SJCRH30 (cell line): Measurements from ENCODE around the gene LAMC1. TPM values are rescaled to one million over a fixed set of nuclear protein-coding genes. Genes with fewer than 3 reads are reported as not detected.

Experiments used
- DNase-seq, 2 experiments: peaks; one replicate each; pipeline ENCODE4 v3.0.0-alpha.2; 2015 to 2020
- H3K27ac ChIP-seq: fragments of 250-450 bp; sonication (Bioruptor Pico); 2 replicates; pipeline ENCODE4 v1.5.1; 2020; ENCODE audit warnings: mild to moderate bottlenecking, moderate library complexity
- H3K27me3 ChIP-seq: fragments of 250-450 bp; sonication (Bioruptor Pico); 2 replicates; pipeline ENCODE4 v1.5.1; 2020; ENCODE audit warnings: mild to moderate bottlenecking, moderate library complexity
- H3K36me3 ChIP-seq: fragments of 250-450 bp; sonication (Bioruptor Pico); 2 replicates; pipeline ENCODE4 v1.5.1; 2020; ENCODE audit warnings: mild to moderate bottlenecking, moderate library complexity
- H3K4me1 ChIP-seq: fragments of 250-450 bp; sonication (Bioruptor Pico); 2 replicates; pipeline ENCODE4 v1.5.1; 2020; ENCODE audit warnings: mild to moderate bottlenecking, moderate library complexity
- H3K4me3 ChIP-seq: fragments of 250-450 bp; sonication (Bioruptor Pico); 2 replicates; pipeline ENCODE4 v1.5.1; 2020; ENCODE audit warnings: mild to moderate bottlenecking, moderate library complexity
- H3K9me3 ChIP-seq: fragments of 250-450 bp; sonication (Bioruptor Pico); replicated peaks from 2 replicates; pipeline ENCODE4 v1.5.1; 2020; ENCODE audit warnings: mild to moderate bottlenecking, moderate library complexity
- total RNA-seq: library from RNA; depleted of rRNA; stranded (reverse); fragments of >200 nt; shearing (Covaris generic); gene quantifications from 2 replicates; pipeline ENCODE4 v1.2.3, GENCODE V29; 2014

LAMC1 gene
- total RNA-seq, 1 experiment from 2014 or later, result 122 TPM

GRCh38 chr1:183002797-183003196 is 20.4 kb upstream of the LAMC1 start:
- no peaks in the 10 kb centered on the region for H3K36me3 ChIP-seq
- no peak for DNase-seq
- H3K27me3 ChIP-seq, result 0 out of 2 replicates have a peak, but pooled peaks cover 5% of the 10 kb centered on the region
- no peak overlapping the region for H3K27ac ChIP-seq
- no peaks in the 10 kb centered on the region for H3K4me1 ChIP-seq
- no peaks in the 10 kb centered on the region for H3K9me3 ChIP-seq
- no peak overlapping the region for H3K4me3 ChIP-seq

- Histone ChIP-seq H3K4me3 (no peak overlapping the region), H3K27me3 (0 out of 2 replicates have a peak, but pooled peaks cover 5% of the 10 kb centered on the region), H3K9me3 (no peaks in the 10 kb centered on the region), H3K4me1 (no peaks in the 10 kb centered on the region), H3K27ac (no peak overlapping the region), H3K36me3 (no peaks in the 10 kb centered on the region)
- no peak for DNase-seq
Observed at GRCh38 chr1:183003203-183003602, 20.0 kb upstream of the LAMC1 start.

GRCh38 chr1:183004141-183004540 is 19.1 kb upstream of the LAMC1 start:
- H3K36me3 ChIP-seq, result no peaks in the 10 kb centered on the region
- H3K4me1 ChIP-seq, result no peaks in the 10 kb centered on the region
- H3K9me3 ChIP-seq, result no peaks in the 10 kb centered on the region
- H3K4me3 ChIP-seq, result no peak overlapping the region
- H3K27ac ChIP-seq, result no peak overlapping the region
- H3K27me3 ChIP-seq, result 0 out of 2 replicates have a peak, but pooled peaks cover 5% of the 10 kb centered on the region
- no peak for DNase-seq

- no peak for DNase-seq
- Histone ChIP-seq H3K4me3 (no peak overlapping the region), H3K27me3 (no peaks in the 10 kb centered on the region), H3K27ac (no peak overlapping the region), H3K9me3 (no peaks in the 10 kb centered on the region), H3K4me1 (no peaks in the 10 kb centered on the region), H3K36me3 (no peaks in the 10 kb centered on the region)
Observed at GRCh38 chr1:183011859-183012258, 11.4 kb upstream of the LAMC1 start.

GRCh38 chr1:183012301-183012994 is 10.8 kb upstream of the LAMC1 start:
- DNase-seq, result no peak
- no peaks in the 10 kb centered on the region for H3K4me1 ChIP-seq
- no peak overlapping the region for H3K4me3 ChIP-seq
- H3K36me3 ChIP-seq, result no peaks in the 10 kb centered on the region
- H3K9me3 ChIP-seq, result no peaks in the 10 kb centered on the region
- H3K27me3 ChIP-seq, result no peaks in the 10 kb centered on the region
- no peak overlapping the region for H3K27ac ChIP-seq

- H3K27ac ChIP-seq, result no peak overlapping the region
- H3K9me3 ChIP-seq, result no peaks in the 10 kb centered on the region
- no peaks in the 10 kb centered on the region for H3K36me3 ChIP-seq
- H3K4me3 ChIP-seq, result no peak overlapping the region
- no peak for DNase-seq
- no peaks in the 10 kb centered on the region for H3K4me1 ChIP-seq
- no peaks in the 10 kb centered on the region for H3K27me3 ChIP-seq
Observed at GRCh38 chr1:183019139-183019740, 4.0 kb upstream of the LAMC1 start.

- H3K9me3 ChIP-seq, result no peaks in the 10 kb centered on the region
- H3K4me3 ChIP-seq, result no peak overlapping the region
- H3K4me1 ChIP-seq, result no peaks in the 10 kb centered on the region
- no peaks in the 10 kb centered on the region for H3K27me3 ChIP-seq
- no peak overlapping the region for H3K27ac ChIP-seq
- no peaks in the 10 kb centered on the region for H3K36me3 ChIP-seq
- no peak for DNase-seq
Observed at GRCh38 chr1:183019860-183020259, 3.4 kb upstream of the LAMC1 start.

- H3K27ac ChIP-seq, result peak overlapping the region; percentile 95
- H3K9me3 ChIP-seq, result no peaks in the 10 kb centered on the region
- H3K36me3 ChIP-seq, result no peaks in the 10 kb centered on the region
- H3K4me3 ChIP-seq, result peak overlapping the region; percentile 98
- DNase-seq, result peak in 1 of 2 experiments; percentile 31
- no peaks in the 10 kb centered on the region for H3K27me3 ChIP-seq
- peaks cover 6% of the 10 kb centered on the region for H3K4me1 ChIP-seq
Observed at GRCh38 chr1:183021405-183022201, 1.6 kb upstream of the LAMC1 start.

- Histone ChIP-seq H3K4me1 (peaks cover 15% of the 10 kb centered on the region), H3K4me3 (peak overlapping the region; percentile 98), H3K27me3 (no peaks in the 10 kb centered on the region), H3K9me3 (no peaks in the 10 kb centered on the region), H3K36me3 (no peaks in the 10 kb centered on the region), H3K27ac (peak overlapping the region; percentile 95)
- peak; percentile 64 to 76 for DNase-seq
Observed at GRCh38 chr1:183022202-183023145, 746 bp upstream of the LAMC1 start.

GRCh38 chr1:183023601-183024316 is 539 bp downstream of the LAMC1 start:
- Histone ChIP-seq H3K9me3 (no peaks in the 10 kb centered on the region), H3K27me3 (no peaks in the 10 kb centered on the region), H3K4me1 (peaks cover 22% of the 10 kb centered on the region), H3K36me3 (no peaks in the 10 kb centered on the region), H3K4me3 (peak overlapping the region; percentile 98), H3K27ac (peak overlapping the region; percentile 82)
- DNase-seq, result peak; percentile 60 to 63

- peaks cover 28% of the 10 kb centered on the region for H3K4me1 ChIP-seq
- DNase-seq, result peak in 1 of 2 experiments; percentile 41
- peak overlapping the region; percentile 98 for H3K4me3 ChIP-seq
- no peaks in the 10 kb centered on the region for H3K9me3 ChIP-seq
- H3K36me3 ChIP-seq, result no peaks in the 10 kb centered on the region
- no peaks in the 10 kb centered on the region for H3K27me3 ChIP-seq
- H3K27ac ChIP-seq, result peak overlapping the region; percentile 82
Observed at GRCh38 chr1:183024317-183025009, 1.2 kb downstream of the LAMC1 start.

GRCh38 chr1:183025010-183025337 is 1.8 kb downstream of the LAMC1 start:
- no peaks in the 10 kb centered on the region for H3K9me3 ChIP-seq
- no peaks in the 10 kb centered on the region for H3K27me3 ChIP-seq
- no peak for DNase-seq
- H3K4me1 ChIP-seq, result peaks cover 34% of the 10 kb centered on the region
- peak overlapping the region; percentile 82 for H3K27ac ChIP-seq
- peak overlapping the region; percentile 98 for H3K4me3 ChIP-seq
- H3K36me3 ChIP-seq, result no peaks in the 10 kb centered on the region
